Glutamatergic neuron (in vitro differentiated cells): ENCODE data around the gene HAUS1. TPM values are rescaled to one million over a fixed set of nuclear protein-coding genes. Genes with fewer than 3 reads are reported as not detected.
A peak's percentile ranks its signal among the peaks of the same experiment; 100 is the strongest.

ENCODE experiments used
- DNase-seq: peaks from one replicate; pipeline ENCODE4 v3.0.0; 2022
- H3K27ac Mint-ChIP-seq: one replicate; pipeline ENCODE4 v1.8.0; 2020; ENCODE audit warnings: mild to moderate bottlenecking, mixed read lengths, inconsistent platforms; ENCODE audit not compliant: unreplicated experiment
- H3K27me3 Mint-ChIP-seq: one replicate; pipeline ENCODE4 v1.8.0; 2020; ENCODE audit warnings: mild to moderate bottlenecking, moderate library complexity, mixed read lengths, inconsistent platforms; ENCODE audit not compliant: unreplicated experiment
- H3K36me3 Mint-ChIP-seq: one replicate; pipeline ENCODE4 v1.8.0; 2020; ENCODE audit warnings: mild to moderate bottlenecking, mixed read lengths, inconsistent platforms; ENCODE audit not compliant: unreplicated experiment
- H3K4me1 Mint-ChIP-seq: one replicate; pipeline ENCODE4 v1.8.0; 2020; ENCODE audit warnings: mild to moderate bottlenecking, low read depth, mixed read lengths, inconsistent platforms; ENCODE audit not compliant: unreplicated experiment
- H3K4me3 Mint-ChIP-seq: one replicate; pipeline ENCODE4 v1.8.0; 2020; ENCODE audit warnings: mild to moderate bottlenecking, mixed read lengths, inconsistent platforms; ENCODE audit not compliant: unreplicated experiment
- H3K9me3 Mint-ChIP-seq: one replicate; pipeline ENCODE4 v1.8.0; 2020; ENCODE audit warnings: mild to moderate bottlenecking, moderate library complexity, mixed read lengths, inconsistent platforms; ENCODE audit not compliant: unreplicated experiment
- total RNA-seq: library from RNA; stranded (reverse); fragmentation: NEBNext Ultra II Directional; extraction: Animal tissue kit (Norgen Biotek cat#: 25700); gene quantifications from one replicate; pipeline ENCODE4 v1.2.1, GENCODE V29; 2021; ENCODE audit not compliant: unreplicated experiment
- TF ChIP-seq, protein P1 (sequence below): fragments of 200-600 bp; sonication (generic); IDR thresholded peaks from one replicate; pipeline ENCODE4 v1.5.0; 2021; ENCODE audit not compliant: partially characterized antibody, unreplicated experiment

HAUS1 gene
- total RNA-seq, 1 donor from 2014 or later, result 32.2 TPM

- TF ChIP-seq, protein P1, sequence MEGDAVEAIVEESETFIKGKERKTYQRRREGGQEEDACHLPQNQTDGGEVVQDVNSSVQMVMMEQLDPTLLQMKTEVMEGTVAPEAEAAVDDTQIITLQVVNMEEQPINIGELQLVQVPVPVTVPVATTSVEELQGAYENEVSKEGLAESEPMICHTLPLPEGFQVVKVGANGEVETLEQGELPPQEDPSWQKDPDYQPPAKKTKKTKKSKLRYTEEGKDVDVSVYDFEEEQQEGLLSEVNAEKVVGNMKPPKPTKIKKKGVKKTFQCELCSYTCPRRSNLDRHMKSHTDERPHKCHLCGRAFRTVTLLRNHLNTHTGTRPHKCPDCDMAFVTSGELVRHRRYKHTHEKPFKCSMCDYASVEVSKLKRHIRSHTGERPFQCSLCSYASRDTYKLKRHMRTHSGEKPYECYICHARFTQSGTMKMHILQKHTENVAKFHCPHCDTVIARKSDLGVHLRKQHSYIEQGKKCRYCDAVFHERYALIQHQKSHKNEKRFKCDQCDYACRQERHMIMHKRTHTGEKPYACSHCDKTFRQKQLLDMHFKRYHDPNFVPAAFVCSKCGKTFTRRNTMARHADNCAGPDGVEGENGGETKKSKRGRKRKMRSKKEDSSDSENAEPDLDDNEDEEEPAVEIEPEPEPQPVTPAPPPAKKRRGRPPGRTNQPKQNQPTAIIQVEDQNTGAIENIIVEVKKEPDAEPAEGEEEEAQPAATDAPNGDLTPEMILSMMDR, result no peak
- Mint-ChIP-seq H3K4me1 (peaks cover 3% of the 10 kb centered on the region), H3K4me3 (no peak overlapping the region), H3K9me3 (peaks cover 2% of the 10 kb centered on the region), H3K36me3 (no peaks in the 10 kb centered on the region), H3K27me3 (no peaks in the 10 kb centered on the region), H3K27ac (no peak overlapping the region)
- DNase-seq, result no peak
These were observed 36.0 kb downstream of the HAUS1 start for GRCh38 chr18:46140173-46140572.

GRCh38 chr18:46141199-46141598 lies 37.0 kb downstream of the HAUS1 start:
- Mint-ChIP-seq H3K4me1 (no peaks in the 10 kb centered on the region), H3K27me3 (no peaks in the 10 kb centered on the region), H3K9me3 (peaks cover 2% of the 10 kb centered on the region), H3K4me3 (no peak overlapping the region), H3K27ac (no peak overlapping the region), H3K36me3 (no peaks in the 10 kb centered on the region)
- DNase-seq, result no peak
- TF ChIP-seq, protein P1, result no peak

- H3K4me3 Mint-ChIP-seq, result no peak overlapping the region
- DNase-seq, result peak; percentile 46
- no peaks in the 10 kb centered on the region for H3K36me3 Mint-ChIP-seq
- peaks cover 2% of the 10 kb centered on the region for H3K9me3 Mint-ChIP-seq
- H3K27me3 Mint-ChIP-seq, result peaks cover 2% of the 10 kb centered on the region
- H3K27ac Mint-ChIP-seq, result no peak overlapping the region
- H3K4me1 Mint-ChIP-seq, result peaks cover 6% of the 10 kb centered on the region
- TF ChIP-seq, protein P1, result peak; percentile 78
These were observed 44.6 kb downstream of the HAUS1 start for GRCh38 chr18:46148810-46149209.

GRCh38 chr18:46152436-46152807 lies 48.2 kb downstream of the HAUS1 start:
- no peak for DNase-seq
- TF ChIP-seq, protein P1, result no peak
- H3K36me3 Mint-ChIP-seq, result no peaks in the 10 kb centered on the region
- H3K27me3 Mint-ChIP-seq, result peaks cover 2% of the 10 kb centered on the region
- H3K4me1 Mint-ChIP-seq, result peaks cover 6% of the 10 kb centered on the region
- H3K9me3 Mint-ChIP-seq, result peaks cover 2% of the 10 kb centered on the region
- H3K27ac Mint-ChIP-seq, result no peak overlapping the region
- H3K4me3 Mint-ChIP-seq, result no peak overlapping the region

DNA sequence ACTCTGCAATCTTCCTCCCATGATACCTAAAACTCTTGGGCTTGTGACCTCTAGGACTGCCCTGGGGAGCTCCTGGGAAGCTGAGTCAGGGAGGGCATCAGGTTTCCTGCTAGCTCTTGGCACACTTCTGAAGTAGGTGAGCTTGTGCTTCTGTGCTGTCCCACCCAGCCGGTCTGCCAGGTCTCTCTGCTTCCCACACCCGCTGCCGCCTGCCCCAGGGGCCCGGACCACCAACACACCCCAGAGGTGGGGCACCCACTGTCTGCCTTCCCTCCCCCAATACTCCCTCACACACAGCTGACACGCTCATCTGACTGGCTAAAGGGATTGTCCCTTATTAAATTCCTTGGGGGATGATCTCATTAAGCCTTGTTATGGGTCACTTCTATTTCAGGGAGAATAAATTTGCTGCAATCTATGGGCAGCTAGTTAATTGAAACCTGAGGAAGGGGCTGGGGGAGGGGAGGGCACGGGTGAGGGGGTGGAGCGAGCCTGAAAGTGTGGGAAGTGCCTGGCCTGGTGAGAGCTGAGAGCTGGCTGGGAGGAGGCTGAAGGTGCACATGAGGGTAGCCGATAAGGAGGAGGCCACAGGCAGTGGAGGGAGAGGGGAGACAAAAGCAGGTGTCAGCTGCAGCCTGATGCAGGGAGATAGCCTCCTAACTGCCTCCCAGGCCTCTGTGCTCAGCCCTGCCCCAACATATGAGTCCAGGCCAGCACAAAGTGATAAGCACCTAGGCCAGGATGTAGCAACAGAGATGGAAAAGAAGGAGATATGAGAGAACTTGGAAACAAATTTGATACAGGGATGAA lies 48.8 kb downstream of the HAUS1 start:
- no peaks in the 10 kb centered on the region for H3K36me3 Mint-ChIP-seq
- H3K9me3 Mint-ChIP-seq, result peaks cover 2% of the 10 kb centered on the region
- no peak overlapping the region for H3K4me3 Mint-ChIP-seq
- TF ChIP-seq, protein P1, result no peak
- H3K27me3 Mint-ChIP-seq, result peaks cover 3% of the 10 kb centered on the region
- H3K27ac Mint-ChIP-seq, result no peak overlapping the region
- DNase-seq, result peak; percentile 31
- peaks cover 6% of the 10 kb centered on the region for H3K4me1 Mint-ChIP-seq
